GM23338 (cell line): ENCODE measurements around the gene BCOR.

Experiments
- CREB1 ChIP-seq: fragments of 250-450 bp; sonication (Bioruptor Pico); IDR thresholded peaks from 2 replicates; pipeline ENCODE4 v1.5.0; 2020; ENCODE audit warnings: low read depth, mild to moderate bottlenecking, moderate library complexity
- EZH2 ChIP-seq: fragments of 200-600 bp; sonication (generic); IDR thresholded peaks from one replicate; pipeline ENCODE4 v1.8.0; 2017; ENCODE audit warnings: antibody characterized with exemption, mild to moderate bottlenecking, low read depth; ENCODE audit not compliant: unreplicated experiment
- EZH2phosphoT487 ChIP-seq: fragments of 200-600 bp; sonication (generic); IDR thresholded peaks from one replicate; pipeline ENCODE4 v1.8.1; 2018; ENCODE audit warnings: antibody characterized with exemption; ENCODE audit not compliant: unreplicated experiment
- JUNB ChIP-seq: IDR thresholded peaks from one replicate; pipeline ENCODE4 v1.6.1; 2016; ENCODE audit warnings: antibody characterized with exemption; ENCODE audit not compliant: unreplicated experiment
- POLR2AphosphoS5 ChIP-seq: IDR thresholded peaks from 2 replicates; pipeline ENCODE4 v1.6.1; 2016; ENCODE audit warnings: antibody characterized with exemption, low read depth
- STAT1 ChIP-seq: IDR thresholded peaks from one replicate; pipeline ENCODE4 v1.6.1; 2016; ENCODE audit warnings: antibody characterized with exemption; ENCODE audit not compliant: unreplicated experiment
- ZNF331 ChIP-seq: fragments of 250-450 bp; sonication (Bioruptor Pico); IDR thresholded peaks from 2 replicates; pipeline ENCODE4 v1.5.0; 2020; ENCODE audit warnings: low read depth, mild to moderate bottlenecking, moderate library complexity
- TF ChIP-seq, protein P1 (sequence below), 2 experiments: fragments of 200-600 bp in 1 of 2; sonication (generic) in 1 of 2; conservative IDR thresholded peaks; 2 replicates each; pipeline versions ENCODE4 v1.5.1 to v1.6.1; 2016 to 2017; ENCODE audit warnings: antibody characterized with exemption in 2 of 2, low read depth in 2 of 2, mild to moderate bottlenecking in 2 of 2, moderate library complexity in 1 of 2
- TF ChIP-seq, protein P2 (sequence below): IDR thresholded peaks from one replicate; pipeline ENCODE4 v1.6.1; 2018; ENCODE audit warnings: antibody characterized with exemption; ENCODE audit not compliant: unreplicated experiment
- TF ChIP-seq, protein P3 (sequence below): IDR thresholded peaks from 2 replicates; pipeline ENCODE4 v1.6.1; 2016; ENCODE audit warnings: antibody characterized with exemption

DNA sequence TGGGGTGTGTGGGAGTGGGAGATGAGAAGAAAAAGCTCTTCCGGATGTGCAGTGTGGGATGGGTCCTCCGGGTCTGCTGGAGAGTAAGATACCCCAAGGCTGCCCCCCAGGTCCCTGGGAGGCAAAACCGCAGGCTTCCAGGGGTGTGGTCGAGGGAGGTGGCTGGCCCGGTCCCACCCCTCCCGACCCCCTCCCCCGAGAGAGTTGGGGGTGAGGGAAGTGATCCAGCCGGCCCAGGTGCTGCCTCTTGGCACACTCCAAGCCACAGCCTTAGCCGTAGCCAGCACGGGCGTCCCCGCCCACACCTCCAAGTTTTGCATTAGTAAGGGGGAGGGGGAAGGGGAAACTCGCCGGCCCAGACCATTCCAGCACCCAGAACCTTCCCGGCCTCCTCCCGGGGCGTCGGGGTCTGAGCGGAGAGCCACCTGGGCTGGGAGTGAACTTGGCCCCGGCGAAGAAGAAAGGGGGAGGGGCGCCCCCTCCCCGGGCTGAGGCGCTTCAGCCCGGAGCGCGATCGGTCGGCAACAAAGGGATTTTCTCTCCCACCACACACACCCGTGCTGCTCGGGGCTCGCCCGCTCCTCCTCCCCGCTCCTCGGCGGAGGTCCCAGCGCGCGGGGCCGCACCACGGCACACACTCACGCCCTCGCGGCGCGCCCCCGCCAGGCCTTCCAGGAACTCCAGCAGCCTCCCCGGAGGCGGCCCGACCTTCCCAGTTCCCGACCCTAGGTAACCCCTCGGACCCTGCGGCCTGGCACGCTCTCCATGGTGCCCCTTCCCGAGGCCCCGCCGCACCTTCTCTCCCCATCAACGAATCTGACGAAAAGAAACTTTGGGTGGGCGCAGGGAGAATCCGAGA, 14.4 kb downstream of the BCOR start:
- TF ChIP-seq, protein P1, sequence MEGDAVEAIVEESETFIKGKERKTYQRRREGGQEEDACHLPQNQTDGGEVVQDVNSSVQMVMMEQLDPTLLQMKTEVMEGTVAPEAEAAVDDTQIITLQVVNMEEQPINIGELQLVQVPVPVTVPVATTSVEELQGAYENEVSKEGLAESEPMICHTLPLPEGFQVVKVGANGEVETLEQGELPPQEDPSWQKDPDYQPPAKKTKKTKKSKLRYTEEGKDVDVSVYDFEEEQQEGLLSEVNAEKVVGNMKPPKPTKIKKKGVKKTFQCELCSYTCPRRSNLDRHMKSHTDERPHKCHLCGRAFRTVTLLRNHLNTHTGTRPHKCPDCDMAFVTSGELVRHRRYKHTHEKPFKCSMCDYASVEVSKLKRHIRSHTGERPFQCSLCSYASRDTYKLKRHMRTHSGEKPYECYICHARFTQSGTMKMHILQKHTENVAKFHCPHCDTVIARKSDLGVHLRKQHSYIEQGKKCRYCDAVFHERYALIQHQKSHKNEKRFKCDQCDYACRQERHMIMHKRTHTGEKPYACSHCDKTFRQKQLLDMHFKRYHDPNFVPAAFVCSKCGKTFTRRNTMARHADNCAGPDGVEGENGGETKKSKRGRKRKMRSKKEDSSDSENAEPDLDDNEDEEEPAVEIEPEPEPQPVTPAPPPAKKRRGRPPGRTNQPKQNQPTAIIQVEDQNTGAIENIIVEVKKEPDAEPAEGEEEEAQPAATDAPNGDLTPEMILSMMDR (conservative IDR thresholded peaks at IDR 0.05; ENCODE audit: low read depth in 2 of 2), result no peak
- no peak for TF ChIP-seq EZH2
- no peak for TF ChIP-seq STAT1
- no peak for TF ChIP-seq EZH2phosphoT487
- no peak for TF ChIP-seq POLR2AphosphoS5
- TF ChIP-seq, protein P2, sequence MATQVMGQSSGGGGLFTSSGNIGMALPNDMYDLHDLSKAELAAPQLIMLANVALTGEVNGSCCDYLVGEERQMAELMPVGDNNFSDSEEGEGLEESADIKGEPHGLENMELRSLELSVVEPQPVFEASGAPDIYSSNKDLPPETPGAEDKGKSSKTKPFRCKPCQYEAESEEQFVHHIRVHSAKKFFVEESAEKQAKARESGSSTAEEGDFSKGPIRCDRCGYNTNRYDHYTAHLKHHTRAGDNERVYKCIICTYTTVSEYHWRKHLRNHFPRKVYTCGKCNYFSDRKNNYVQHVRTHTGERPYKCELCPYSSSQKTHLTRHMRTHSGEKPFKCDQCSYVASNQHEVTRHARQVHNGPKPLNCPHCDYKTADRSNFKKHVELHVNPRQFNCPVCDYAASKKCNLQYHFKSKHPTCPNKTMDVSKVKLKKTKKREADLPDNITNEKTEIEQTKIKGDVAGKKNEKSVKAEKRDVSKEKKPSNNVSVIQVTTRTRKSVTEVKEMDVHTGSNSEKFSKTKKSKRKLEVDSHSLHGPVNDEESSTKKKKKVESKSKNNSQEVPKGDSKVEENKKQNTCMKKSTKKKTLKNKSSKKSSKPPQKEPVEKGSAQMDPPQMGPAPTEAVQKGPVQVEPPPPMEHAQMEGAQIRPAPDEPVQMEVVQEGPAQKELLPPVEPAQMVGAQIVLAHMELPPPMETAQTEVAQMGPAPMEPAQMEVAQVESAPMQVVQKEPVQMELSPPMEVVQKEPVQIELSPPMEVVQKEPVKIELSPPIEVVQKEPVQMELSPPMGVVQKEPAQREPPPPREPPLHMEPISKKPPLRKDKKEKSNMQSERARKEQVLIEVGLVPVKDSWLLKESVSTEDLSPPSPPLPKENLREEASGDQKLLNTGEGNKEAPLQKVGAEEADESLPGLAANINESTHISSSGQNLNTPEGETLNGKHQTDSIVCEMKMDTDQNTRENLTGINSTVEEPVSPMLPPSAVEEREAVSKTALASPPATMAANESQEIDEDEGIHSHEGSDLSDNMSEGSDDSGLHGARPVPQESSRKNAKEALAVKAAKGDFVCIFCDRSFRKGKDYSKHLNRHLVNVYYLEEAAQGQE, result no peak
- no peak for TF ChIP-seq JUNB
- TF ChIP-seq ZNF331 (CRISPR knock-in tag), result no peak
- TF ChIP-seq, protein P3, sequence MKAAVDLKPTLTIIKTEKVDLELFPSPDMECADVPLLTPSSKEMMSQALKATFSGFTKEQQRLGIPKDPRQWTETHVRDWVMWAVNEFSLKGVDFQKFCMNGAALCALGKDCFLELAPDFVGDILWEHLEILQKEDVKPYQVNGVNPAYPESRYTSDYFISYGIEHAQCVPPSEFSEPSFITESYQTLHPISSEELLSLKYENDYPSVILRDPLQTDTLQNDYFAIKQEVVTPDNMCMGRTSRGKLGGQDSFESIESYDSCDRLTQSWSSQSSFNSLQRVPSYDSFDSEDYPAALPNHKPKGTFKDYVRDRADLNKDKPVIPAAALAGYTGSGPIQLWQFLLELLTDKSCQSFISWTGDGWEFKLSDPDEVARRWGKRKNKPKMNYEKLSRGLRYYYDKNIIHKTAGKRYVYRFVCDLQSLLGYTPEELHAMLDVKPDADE, result no peak
- no peak for TF ChIP-seq CREB1
